Spleen (tissue), 7 donors: ENCODE results near the gene FAM184A.

Experiments
- CTCF ChIP-seq, 11 experiments: fragments of 200-600 bp in 7 of 11; fragments of 450-650 bp in 4 of 11; sonication (generic) in 4 of 11; IDR thresholded peaks in 8 of 11; conservative IDR thresholded peaks in 3 of 11; 1 replicate in 7 of 11; 2 replicates in 4 of 11; pipeline versions ENCODE4 v1.4.0 to v1.8.0; 2016 to 2021; ENCODE audit warnings: antibody characterized with exemption in 11 of 11, inconsistent platforms in 4 of 11, mild to moderate bottlenecking in 1 of 11
- POLR2A ChIP-seq, 3 donors: fragments of 450-650 bp; IDR thresholded peaks; one replicate each; pipeline ENCODE4 v1.5.1; 2017; ENCODE audit warnings: antibody characterized with exemption in 3 of 3, mild to moderate bottlenecking in 1 of 3
- donor health status: DM: no; HTN: no; CAD: no; lungs with moderate emphysema.
- donor health status: DM: no; HTN: no; CAD: no.
- donor health status: DM: no; HTN: no; CAD: no.

GRCh38 chr6:119037941-119038623, 40.4 kb downstream of the FAM184A start:
- TF ChIP-seq POLR2A (IDR thresholded peaks at IDR 0.05) (no peak), CTCF (IDR thresholded peaks at IDR 0.05 in 8 of 11, conservative IDR thresholded peaks at IDR 0.05 in 3 of 11) (no peak)
